ENCODE data around the gene FOXJ1. TPM values are rescaled to one million over a fixed set of nuclear protein-coding genes. Genes with fewer than 3 reads are reported as not detected.

Gene FOXJ1
- total and polyA plus RNA-seq, 2 of the 13 experiments (the other 11 are each of a cell fraction or from before 2014, with no cell fraction given), result 0.98 to 1.6 TPM

DNA sequence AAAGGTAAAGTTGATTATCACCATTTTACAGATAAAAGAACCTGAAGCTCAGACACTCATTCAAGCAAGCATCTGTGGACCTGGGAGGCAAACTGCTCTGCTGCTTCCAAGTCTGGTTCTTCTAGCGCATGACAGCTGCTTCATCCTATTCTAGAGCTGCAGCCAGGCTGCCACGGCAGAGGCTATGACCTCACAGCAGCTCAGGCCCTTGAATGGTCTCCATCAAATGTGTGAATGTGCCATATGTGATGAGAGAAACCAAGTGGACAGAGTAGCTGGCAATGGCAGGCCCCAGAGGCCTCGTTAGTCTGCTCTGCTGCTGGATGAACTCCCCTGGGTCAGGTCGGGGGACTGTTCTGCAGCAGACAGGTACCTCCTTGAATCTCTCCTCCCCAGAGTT lies 30.7 kb upstream of the FOXJ1 start (continued):
- TF ChIP-seq, protein P1, sequence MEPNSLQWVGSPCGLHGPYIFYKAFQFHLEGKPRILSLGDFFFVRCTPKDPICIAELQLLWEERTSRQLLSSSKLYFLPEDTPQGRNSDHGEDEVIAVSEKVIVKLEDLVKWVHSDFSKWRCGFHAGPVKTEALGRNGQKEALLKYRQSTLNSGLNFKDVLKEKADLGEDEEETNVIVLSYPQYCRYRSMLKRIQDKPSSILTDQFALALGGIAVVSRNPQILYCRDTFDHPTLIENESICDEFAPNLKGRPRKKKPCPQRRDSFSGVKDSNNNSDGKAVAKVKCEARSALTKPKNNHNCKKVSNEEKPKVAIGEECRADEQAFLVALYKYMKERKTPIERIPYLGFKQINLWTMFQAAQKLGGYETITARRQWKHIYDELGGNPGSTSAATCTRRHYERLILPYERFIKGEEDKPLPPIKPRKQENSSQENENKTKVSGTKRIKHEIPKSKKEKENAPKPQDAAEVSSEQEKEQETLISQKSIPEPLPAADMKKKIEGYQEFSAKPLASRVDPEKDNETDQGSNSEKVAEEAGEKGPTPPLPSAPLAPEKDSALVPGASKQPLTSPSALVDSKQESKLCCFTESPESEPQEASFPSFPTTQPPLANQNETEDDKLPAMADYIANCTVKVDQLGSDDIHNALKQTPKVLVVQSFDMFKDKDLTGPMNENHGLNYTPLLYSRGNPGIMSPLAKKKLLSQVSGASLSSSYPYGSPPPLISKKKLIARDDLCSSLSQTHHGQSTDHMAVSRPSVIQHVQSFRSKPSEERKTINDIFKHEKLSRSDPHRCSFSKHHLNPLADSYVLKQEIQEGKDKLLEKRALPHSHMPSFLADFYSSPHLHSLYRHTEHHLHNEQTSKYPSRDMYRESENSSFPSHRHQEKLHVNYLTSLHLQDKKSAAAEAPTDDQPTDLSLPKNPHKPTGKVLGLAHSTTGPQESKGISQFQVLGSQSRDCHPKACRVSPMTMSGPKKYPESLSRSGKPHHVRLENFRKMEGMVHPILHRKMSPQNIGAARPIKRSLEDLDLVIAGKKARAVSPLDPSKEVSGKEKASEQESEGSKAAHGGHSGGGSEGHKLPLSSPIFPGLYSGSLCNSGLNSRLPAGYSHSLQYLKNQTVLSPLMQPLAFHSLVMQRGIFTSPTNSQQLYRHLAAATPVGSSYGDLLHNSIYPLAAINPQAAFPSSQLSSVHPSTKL (CRISPR knock-in tag; IDR thresholded peaks at IDR 0.05), result no peak

DNA sequence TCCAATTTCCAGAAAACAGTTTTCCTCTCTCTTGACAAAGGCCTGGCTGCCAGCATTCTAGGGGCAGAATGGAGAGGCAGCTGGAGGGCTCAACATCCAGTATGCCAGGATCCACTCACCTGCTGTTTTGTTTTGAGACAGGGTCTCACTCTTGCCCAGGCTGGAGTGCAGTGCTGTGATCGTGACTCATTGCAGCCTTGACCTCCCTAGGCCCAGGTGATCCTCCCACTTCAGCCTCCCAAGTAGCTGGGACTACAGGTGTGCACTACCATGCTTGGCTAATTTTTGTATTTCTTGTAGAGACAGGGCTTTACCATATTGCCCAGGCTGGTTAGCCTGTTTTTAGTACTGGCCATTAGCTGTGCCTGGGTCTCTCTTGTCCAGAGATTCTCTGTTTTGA lies 29.1 kb upstream of the FOXJ1 start:
- H3K79me2 ChIP-seq (ENCODE audit: insufficient read depth, low read length), result no peaks in the 10 kb centered on the region
- intact Hi-C loops (cut with micrococcal nuclease; ENCODE audit: unreplicated experiment) (no loop called here), in situ Hi-C loops (cut with HindIII; ENCODE audit: extremely low pct_ligation_motif_present, low pct_unique_long_range_greater_than_20kb) (no loop called here)
- H3K4me3 ChIP-seq (replicated peaks in 1 of 3; ENCODE audit: insufficient read depth in 1 of 3, low read depth in 2 of 3, low read length in 3 of 3), result no peak overlapping the region
- ChIA-PET CTCF (ENCODE audit: low intra/inter-chr PET ratio, low total read pairs) (no interaction called here), POLR2A (no interaction called here)
- no peaks in the 10 kb centered on the region; a peak in 2 of 5 replicates for H3K27me3 ChIP-seq (ENCODE audit: control insufficient read depth in 1 of 2, insufficient read depth in 2 of 2, low read length in 2 of 2)
- TF ChIP-seq ETV5 (CRISPR knock-in tag; IDR thresholded peaks at IDR 0.05; ENCODE audit: borderline replicate concordance) (no peak), ZNF263 (CRISPR knock-in tag; IDR thresholded peaks at IDR 0.05) (no peak), DR1 (CRISPR knock-in tag; IDR thresholded peaks at IDR 0.05) (no peak), FOSL2 (CRISPR knock-in tag; IDR thresholded peaks at IDR 0.05) (peak; percentile 55), HNRNPUL1 (IDR thresholded peaks at IDR 0.05; ENCODE audit: low read depth, low read length) (no peak), ZNF746 (CRISPR knock-in tag; IDR thresholded peaks at IDR 0.05) (no peak), ZNF770 (CRISPR knock-in tag; IDR thresholded peaks at IDR 0.05) (peak; percentile 82), GFI1 (CRISPR knock-in tag; IDR thresholded peaks at IDR 0.05; ENCODE audit: borderline replicate concordance) (no peak)
- TF ChIP-seq, protein P2, sequence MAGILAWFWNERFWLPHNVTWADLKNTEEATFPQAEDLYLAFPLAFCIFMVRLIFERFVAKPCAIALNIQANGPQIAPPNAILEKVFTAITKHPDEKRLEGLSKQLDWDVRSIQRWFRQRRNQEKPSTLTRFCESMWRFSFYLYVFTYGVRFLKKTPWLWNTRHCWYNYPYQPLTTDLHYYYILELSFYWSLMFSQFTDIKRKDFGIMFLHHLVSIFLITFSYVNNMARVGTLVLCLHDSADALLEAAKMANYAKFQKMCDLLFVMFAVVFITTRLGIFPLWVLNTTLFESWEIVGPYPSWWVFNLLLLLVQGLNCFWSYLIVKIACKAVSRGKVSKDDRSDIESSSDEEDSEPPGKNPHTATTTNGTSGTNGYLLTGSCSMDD (CRISPR knock-in tag; IDR thresholded peaks at IDR 0.05), result no peak
- no peaks in the 10 kb centered on the region for H4K20me1 ChIP-seq (ENCODE audit: insufficient read depth, low read length)
- no peaks in the 10 kb centered on the region for H3K36me3 ChIP-seq (replicated peaks in 1 of 2; ENCODE audit: control insufficient read depth in 1 of 2, insufficient read depth in 2 of 2, low read length in 2 of 2)
- DNase-seq (ENCODE audit: low spot score) (no peak), ATAC-seq (no peak), FAIRE-seq (no peak)
- H3K9me3 ChIP-seq (ENCODE audit: low read length), result no peaks in the 10 kb centered on the region
- no peak overlapping the region for H2AFZ ChIP-seq (ENCODE audit: low read length)
- WGBS (ENCODE audit: low lambda C conversion rate), result 17% methylated on average over 1 of the region's 1 CpG
- peaks cover 19% of the 10 kb centered on the region for H3K4me1 ChIP-seq (ENCODE audit: insufficient read depth, low read length)
- H3K27ac ChIP-seq (ENCODE audit: extremely low read length, insufficient read depth, low read length), result no peak overlapping the region
- BruUV-seq (replicated peaks), result no TSS peak
- H3K4me2 ChIP-seq (ENCODE audit: low read depth, low read length), result no peak overlapping the region
- H3K9ac ChIP-seq (ENCODE audit: insufficient read depth, low read depth, low read length), result no peak overlapping the region
